GM12892 (cell line): Measurements from ENCODE around the gene PEAK1.

ENCODE experiments used
- DNase-seq: peaks from one replicate; pipeline ENCODE4 v3.0.0; 2011; ENCODE audit not compliant: insufficient read length
- FAIRE-seq: peaks from 2 replicates; lab custom pipeline; 2011; peaks lifted over from hg19 to GRCh38; lab: Jason Lieb, UNC
- POLR2A ChIP-seq: IDR thresholded peaks from 2 replicates; pipeline ENCODE4 v1.6.1; 2011; ENCODE audit warnings: low read depth, low read length, control low read depth
- POLR2AphosphoS5 ChIP-seq: IDR thresholded peaks from 2 replicates; pipeline ENCODE4 v1.6.1; 2011; ENCODE audit warnings: low read depth, low read length, control low read depth
- TAF1 ChIP-seq: IDR thresholded peaks from 2 replicates; pipeline ENCODE4 v1.6.1; 2011; ENCODE audit warnings: low read depth, mild to moderate bottlenecking, control low read depth, low read length, borderline replicate concordance

Gene PEAK1

DNA sequence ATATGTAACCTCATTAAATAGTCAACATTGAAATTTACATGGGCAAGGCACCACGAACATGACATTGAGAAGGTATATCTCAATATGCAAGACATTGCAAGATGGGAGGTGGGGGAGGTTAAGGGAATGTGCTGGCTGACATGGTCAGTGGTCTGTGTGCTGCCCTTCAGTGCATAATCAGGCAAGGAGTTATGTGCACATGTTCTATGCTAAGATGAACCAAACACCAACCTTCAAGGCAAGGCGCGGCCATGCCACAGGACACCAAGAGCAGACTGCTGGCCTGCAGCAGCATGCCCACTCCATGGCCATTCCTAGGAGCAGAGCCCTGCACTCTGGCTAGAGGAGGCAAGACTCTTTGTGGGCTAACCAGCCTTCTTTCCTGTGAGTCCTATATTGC lies 308.1 kb downstream of the PEAK1 start:
- no peak for FAIRE-seq
- DNase-seq = no peak
- TF ChIP-seq POLR2A (no peak), POLR2AphosphoS5 (no peak), TAF1 (no peak)

- DNase-seq = no peak
- no peak for FAIRE-seq
- TF ChIP-seq TAF1 = no peak
- TF ChIP-seq POLR2AphosphoS5 = no peak
Observed at GRCh38 chr15:77107531-77108355, 312.2 kb downstream of the PEAK1 start.

GRCh38 chr15:77107068-77107467 lies 312.8 kb downstream of the PEAK1 start:
- DNase-seq (no peak), FAIRE-seq (no peak)
- TF ChIP-seq TAF1 (no peak), POLR2A (no peak), POLR2AphosphoS5 (no peak)

- no peak for FAIRE-seq
- DNase-seq = no peak
- TF ChIP-seq TAF1 = no peak
- TF ChIP-seq POLR2A = no peak
- TF ChIP-seq POLR2AphosphoS5 = no peak
Observed at GRCh38 chr15:77104155-77104554, 315.7 kb downstream of the PEAK1 start.

GRCh38 chr15:77099741-77100463 lies 320.0 kb downstream of the PEAK1 start:
- TF ChIP-seq TAF1 = no peak
- no peak for TF ChIP-seq POLR2AphosphoS5
- no peak for TF ChIP-seq POLR2A
- FAIRE-seq = no peak
- no peak for DNase-seq

GRCh38 chr15:77098572-77098971 lies 321.3 kb downstream of the PEAK1 start:
- TF ChIP-seq POLR2A (no peak), POLR2AphosphoS5 (no peak), TAF1 (no peak)
- FAIRE-seq = no peak

GRCh38 chr15:77097921-77098320 lies 322.0 kb downstream of the PEAK1 start:
- no peak for DNase-seq
- FAIRE-seq = no peak
- no peak for TF ChIP-seq POLR2AphosphoS5
- TF ChIP-seq TAF1 = no peak
- TF ChIP-seq POLR2A = no peak

More at GRCh38 chr15:77098572-77098971, 321.3 kb downstream of the PEAK1 start:
- DNase-seq = no peak

DNA sequence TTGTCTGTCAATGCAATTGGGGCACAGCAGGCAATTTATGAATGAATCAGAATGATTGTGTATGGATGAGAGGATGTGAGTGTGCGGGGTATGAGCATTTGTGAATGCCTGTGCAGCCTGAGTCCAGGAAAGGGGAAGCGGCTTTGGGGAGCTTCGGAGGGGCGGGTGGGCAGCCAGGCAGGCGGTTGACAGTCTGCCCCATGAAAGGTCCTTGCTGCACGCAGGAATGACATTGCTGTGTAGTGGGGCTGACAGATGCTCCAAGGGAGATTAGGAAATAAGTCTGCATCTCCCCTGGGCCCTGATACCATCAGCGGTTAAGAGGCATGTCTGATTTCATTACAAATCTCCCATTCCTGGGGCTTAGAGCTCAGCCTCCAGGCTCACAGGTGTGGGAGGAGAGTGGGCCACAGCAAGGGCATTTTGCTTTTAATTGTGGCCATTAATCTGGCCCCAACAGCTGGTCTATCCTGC lies 322.6 kb downstream of the PEAK1 start:
- FAIRE-seq = no peak
- DNase-seq = no peak
- TF ChIP-seq TAF1 (no peak), POLR2A (no peak), POLR2AphosphoS5 (no peak)

- no peak for FAIRE-seq
- TF ChIP-seq POLR2A = no peak
- no peak for TF ChIP-seq POLR2AphosphoS5
- no peak for TF ChIP-seq TAF1
- DNase-seq = no peak
Observed at GRCh38 chr15:77096541-77096940, 323.4 kb downstream of the PEAK1 start.

GRCh38 chr15:77096138-77096537 lies 323.8 kb downstream of the PEAK1 start:
- TF ChIP-seq POLR2AphosphoS5 (no peak), POLR2A (no peak), TAF1 (no peak)
- DNase-seq (no peak), FAIRE-seq (no peak)

DNA sequence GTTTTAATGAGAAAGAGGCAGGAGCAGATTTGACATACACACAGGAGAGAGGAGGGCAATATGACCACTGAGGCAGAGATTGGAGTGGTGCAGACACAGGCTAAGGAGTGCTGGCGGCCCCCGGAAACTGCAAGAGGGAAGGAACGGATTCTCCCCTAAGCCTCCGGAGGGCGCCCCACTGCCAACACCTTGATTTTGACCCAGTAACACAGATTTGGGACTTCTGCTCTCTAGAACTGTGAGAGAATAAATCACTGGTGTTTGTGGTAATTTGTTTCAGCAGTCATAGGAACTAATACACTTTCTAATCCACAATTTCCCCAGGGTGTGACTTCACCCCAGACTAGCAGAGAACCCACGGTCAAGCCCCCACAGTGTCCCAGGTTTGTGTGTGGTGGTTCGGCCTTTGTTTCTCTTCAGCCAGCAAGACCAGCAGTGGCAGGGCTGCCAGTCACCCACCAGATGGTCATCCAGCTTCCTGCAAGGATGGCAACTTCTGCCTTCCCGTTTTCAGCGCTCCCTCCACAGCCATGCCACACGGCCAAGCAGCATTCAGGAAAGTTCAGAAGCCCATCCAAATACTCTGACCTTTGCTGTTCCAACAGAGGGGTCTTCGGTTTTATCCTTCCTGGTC lies 325.4 kb downstream of the PEAK1 start:
- TF ChIP-seq TAF1 = no peak
- no peak for DNase-seq
- no peak for FAIRE-seq
